Type B pancreatic cell (in vitro differentiated cells): ENCODE data around the gene TUT7. TPM values are rescaled to one million over a fixed set of nuclear protein-coding genes. Genes with fewer than 3 reads are reported as not detected.
"Not testable (repeated sequence)": the region's sequence is repeated elsewhere in the genome, so short reads cannot be mapped to it uniquely, and the experiment has no call there.

Experiments used
- DNase-seq: peaks from one replicate; pipeline ENCODE4 v3.0.0; 2021; ENCODE audit warnings: mixed read lengths; ENCODE audit not compliant: unreplicated experiment; ENCODE audit errors: extremely low spot score
- H3K27ac Mint-ChIP-seq: 2 replicates; pipeline ENCODE4 v1.8.0; 2021; ENCODE audit warnings: mild to moderate bottlenecking, mixed read lengths
- H3K27me3 Mint-ChIP-seq: 2 replicates; pipeline ENCODE4 v1.8.0; 2021; ENCODE audit warnings: mixed read lengths
- H3K36me3 Mint-ChIP-seq: 2 replicates; pipeline ENCODE4 v1.8.0; 2021; ENCODE audit warnings: mixed read lengths
- H3K4me1 Mint-ChIP-seq: one replicate; pipeline ENCODE4 v1.8.0; 2021; ENCODE audit warnings: mixed read lengths; ENCODE audit not compliant: unreplicated experiment
- H3K4me3 Mint-ChIP-seq: 2 replicates; pipeline ENCODE4 v1.8.0; 2021; ENCODE audit warnings: mild to moderate bottlenecking, mixed read lengths
- H3K9me3 Mint-ChIP-seq: 2 replicates; pipeline ENCODE4 v1.8.0; 2021; ENCODE audit warnings: mixed read lengths
- total RNA-seq: library from RNA; stranded (reverse); gene quantifications from 2 replicates; pipeline ENCODE4 v1.2.1, GENCODE V29; 2021; ENCODE audit warnings: low replicate concordance
- TF ChIP-seq, protein P1 (sequence below): fragments of 200-600 bp; sonication (generic); conservative IDR thresholded peaks from 2 replicates; pipeline ENCODE4 v1.5.0; 2021; ENCODE audit warnings: antibody characterized with exemption, mild to moderate bottlenecking

TUT7 gene
- total RNA-seq, 1 donor from 2014 or later, result 26.5 TPM

DNA sequence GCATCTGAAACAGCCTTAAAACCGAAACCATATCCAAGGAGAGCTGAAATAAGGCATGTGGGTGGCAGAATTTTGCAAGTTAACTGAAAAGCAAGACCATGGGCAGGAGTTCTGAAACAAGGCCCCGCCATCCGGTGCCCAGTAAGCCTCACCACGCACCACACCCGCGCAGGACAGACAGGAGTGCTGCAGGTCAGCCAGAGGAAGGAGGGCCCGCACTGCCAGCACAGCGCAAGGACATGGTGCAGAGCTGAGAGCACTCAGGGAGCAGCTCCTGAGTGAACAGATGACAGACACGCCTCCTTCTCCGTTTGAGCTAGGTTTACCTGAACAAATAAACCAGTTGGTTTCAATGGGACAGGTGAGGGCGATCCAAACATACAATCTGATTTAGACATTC, 55.3 kb downstream of the TUT7 start:
- Mint-ChIP-seq H3K4me1 (peaks cover 6% of the 10 kb centered on the region), H3K9me3 (no peaks in the 10 kb centered on the region), H3K27ac (no peak overlapping the region), H3K36me3 (peaks cover 38% of the 10 kb centered on the region), H3K4me3 (no peak overlapping the region), H3K27me3 (no peaks in the 10 kb centered on the region)
- no peak for DNase-seq
- TF ChIP-seq, protein P1, sequence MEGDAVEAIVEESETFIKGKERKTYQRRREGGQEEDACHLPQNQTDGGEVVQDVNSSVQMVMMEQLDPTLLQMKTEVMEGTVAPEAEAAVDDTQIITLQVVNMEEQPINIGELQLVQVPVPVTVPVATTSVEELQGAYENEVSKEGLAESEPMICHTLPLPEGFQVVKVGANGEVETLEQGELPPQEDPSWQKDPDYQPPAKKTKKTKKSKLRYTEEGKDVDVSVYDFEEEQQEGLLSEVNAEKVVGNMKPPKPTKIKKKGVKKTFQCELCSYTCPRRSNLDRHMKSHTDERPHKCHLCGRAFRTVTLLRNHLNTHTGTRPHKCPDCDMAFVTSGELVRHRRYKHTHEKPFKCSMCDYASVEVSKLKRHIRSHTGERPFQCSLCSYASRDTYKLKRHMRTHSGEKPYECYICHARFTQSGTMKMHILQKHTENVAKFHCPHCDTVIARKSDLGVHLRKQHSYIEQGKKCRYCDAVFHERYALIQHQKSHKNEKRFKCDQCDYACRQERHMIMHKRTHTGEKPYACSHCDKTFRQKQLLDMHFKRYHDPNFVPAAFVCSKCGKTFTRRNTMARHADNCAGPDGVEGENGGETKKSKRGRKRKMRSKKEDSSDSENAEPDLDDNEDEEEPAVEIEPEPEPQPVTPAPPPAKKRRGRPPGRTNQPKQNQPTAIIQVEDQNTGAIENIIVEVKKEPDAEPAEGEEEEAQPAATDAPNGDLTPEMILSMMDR, result no peak

DNA sequence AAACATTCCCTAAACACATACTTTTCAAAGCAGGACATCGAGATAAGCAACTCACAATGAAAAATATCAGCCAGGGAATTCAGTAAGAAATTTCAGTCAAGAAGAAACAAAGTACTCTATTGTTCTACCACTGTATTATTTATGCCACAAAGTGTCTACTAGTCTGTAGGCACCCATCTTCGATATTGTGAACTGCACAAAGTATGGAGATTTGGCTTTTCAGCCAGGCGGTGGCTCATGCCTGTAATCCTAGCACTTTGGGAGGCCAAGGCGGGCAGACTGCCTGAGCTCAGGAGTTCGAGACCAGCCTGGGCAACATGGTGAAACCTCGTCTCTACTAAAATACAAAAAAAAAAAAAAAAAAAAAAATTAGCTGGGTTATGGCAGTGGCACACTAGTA, 63.9 kb downstream of the TUT7 start:
- not testable (repeated sequence) for H3K4me3 Mint-ChIP-seq, H3K27me3 Mint-ChIP-seq, H3K36me3 Mint-ChIP-seq, DNase-seq, H3K4me1 Mint-ChIP-seq, H3K27ac Mint-ChIP-seq, H3K9me3 Mint-ChIP-seq

DNA sequence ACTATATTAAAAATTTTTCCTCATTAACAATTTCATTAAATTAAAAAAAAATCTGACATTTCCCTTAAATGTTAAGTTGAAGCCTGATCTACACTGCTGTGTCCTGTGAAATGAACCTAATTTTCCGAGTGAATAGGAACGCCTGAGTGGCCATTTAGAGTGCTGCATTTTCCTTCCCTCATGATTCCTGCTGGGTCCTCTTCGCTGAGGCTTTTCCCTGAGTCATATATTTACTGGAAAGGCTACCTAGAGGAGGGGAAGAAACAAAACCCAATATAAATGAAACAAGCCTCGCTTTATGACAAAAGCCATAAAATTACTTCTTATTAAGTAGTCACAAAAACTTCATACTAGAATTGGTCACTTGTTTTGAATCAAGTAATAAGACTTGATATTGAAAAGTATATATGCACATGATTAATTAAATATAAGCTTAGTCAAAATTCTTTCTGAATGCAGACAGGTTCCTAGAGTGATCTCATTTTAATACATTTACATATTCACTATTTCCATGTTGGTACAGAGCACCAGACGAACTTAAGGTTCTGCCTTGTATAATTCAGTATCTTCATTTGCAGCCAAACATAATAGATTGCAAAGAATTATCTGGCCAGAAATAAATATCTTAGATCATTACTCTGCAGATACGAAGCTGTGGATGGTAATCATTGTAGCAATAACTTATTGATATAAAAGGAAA, 65.6 kb downstream of the TUT7 start:
- no peaks in the 10 kb centered on the region for H3K27me3 Mint-ChIP-seq
- H3K4me1 Mint-ChIP-seq, result peaks cover 5% of the 10 kb centered on the region
- no peak overlapping the region for H3K27ac Mint-ChIP-seq
- no peak for DNase-seq
- TF ChIP-seq, protein P1, result no peak
- no peak overlapping the region for H3K4me3 Mint-ChIP-seq
- H3K36me3 Mint-ChIP-seq, result peaks cover under 1% of the 10 kb centered on the region
- H3K9me3 Mint-ChIP-seq, result no peaks in the 10 kb centered on the region

DNA sequence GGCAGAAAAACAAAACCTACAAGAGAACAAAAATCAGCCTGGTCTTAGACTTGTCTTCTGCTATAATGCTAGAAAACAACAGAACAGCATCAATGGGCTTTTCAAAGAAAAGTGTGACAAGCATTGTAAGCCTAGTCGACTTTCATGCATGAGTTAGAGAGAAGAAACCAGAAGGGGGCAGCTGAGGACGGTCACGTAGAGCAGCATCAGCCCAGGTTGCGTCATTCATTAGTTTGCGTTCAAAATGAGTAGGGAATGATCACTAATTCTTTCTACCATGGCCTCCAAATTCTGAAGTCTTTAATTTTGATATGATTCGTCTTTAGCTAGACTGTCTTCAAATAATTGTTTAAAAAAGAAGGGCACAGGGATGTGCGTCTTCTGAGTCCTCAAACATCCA, 67.2 kb downstream of the TUT7 start:
- Mint-ChIP-seq H3K9me3 (no peaks in the 10 kb centered on the region), H3K36me3 (no peaks in the 10 kb centered on the region), H3K27ac (peak overlapping the region; percentile 67), H3K4me1 (peaks cover 11% of the 10 kb centered on the region), H3K27me3 (no peaks in the 10 kb centered on the region), H3K4me3 (no peak overlapping the region)
- no peak for DNase-seq
- TF ChIP-seq, protein P1, result peak; percentile 66

DNA sequence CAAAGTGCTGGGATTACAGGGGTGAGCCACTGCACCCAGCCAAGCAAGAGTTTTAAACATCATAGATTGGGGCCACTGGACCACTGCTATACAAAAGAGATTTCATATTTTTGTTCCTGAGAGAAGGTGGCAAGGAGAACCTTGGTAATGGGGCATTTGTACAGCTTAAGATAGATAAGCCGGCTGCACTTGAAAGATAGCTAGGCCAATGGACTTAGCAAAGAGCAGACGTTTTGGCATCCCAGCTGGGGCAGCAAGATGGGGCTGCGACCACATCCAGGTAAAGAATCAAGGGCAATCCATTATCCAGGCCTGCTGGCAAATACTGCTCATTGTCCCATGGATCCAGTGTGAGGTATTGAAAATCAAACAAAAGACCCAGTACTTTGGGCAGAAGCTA, 67.9 kb downstream of the TUT7 start:
- H3K36me3 Mint-ChIP-seq, result peaks cover 1% of the 10 kb centered on the region
- TF ChIP-seq, protein P1, result no peak
- no peak overlapping the region for H3K4me3 Mint-ChIP-seq
- peaks cover 14% of the 10 kb centered on the region for H3K4me1 Mint-ChIP-seq
- no peaks in the 10 kb centered on the region for H3K9me3 Mint-ChIP-seq
- no peak overlapping the region for H3K27ac Mint-ChIP-seq
- H3K27me3 Mint-ChIP-seq, result no peaks in the 10 kb centered on the region
- no peak for DNase-seq

DNA sequence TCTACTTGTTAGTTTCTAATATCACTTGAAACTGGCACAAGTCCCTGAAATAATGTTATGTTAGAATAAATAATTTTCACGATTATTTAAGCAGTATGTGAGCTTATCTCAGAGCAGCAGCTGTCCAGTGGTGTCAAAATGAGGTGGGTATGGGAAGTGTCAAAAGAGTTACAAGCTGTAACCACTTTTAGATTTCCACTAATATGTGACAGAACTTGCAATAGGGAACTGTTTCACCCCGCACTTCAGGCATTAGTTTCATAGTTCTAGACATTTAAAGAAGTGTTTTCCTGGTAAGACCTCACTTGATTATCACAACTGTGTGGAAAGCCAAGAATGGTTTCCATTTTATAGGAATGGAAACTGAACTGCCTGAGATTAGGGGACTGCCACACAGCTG, 68.9 kb downstream of the TUT7 start:
- Mint-ChIP-seq H3K4me1 (peaks cover 19% of the 10 kb centered on the region), H3K36me3 (peaks cover 6% of the 10 kb centered on the region), H3K4me3 (no peak overlapping the region), H3K27me3 (no peaks in the 10 kb centered on the region), H3K27ac (no peak overlapping the region), H3K9me3 (no peaks in the 10 kb centered on the region)
- no peak for DNase-seq
- TF ChIP-seq, protein P1, result no peak
